Astrocyte of the cerebellum (primary cell): Measurements from ENCODE around the gene TRIM24.

ENCODE experiments used
- DNase-seq: peaks from one replicate; pipeline ENCODE4 v3.0.0-alpha.2; 2011; ENCODE audit warnings: low read depth
- H3K4me3 ChIP-seq: 2 replicates; pipeline ENCODE4 v1.5.1; 2011; ENCODE audit warnings: mild to moderate bottlenecking, low read depth, low read length, moderate library complexity
- CTCF ChIP-seq: IDR thresholded peaks from 2 replicates; pipeline ENCODE4 v1.5.1; 2012; ENCODE audit warnings: low read length, low read depth, moderate library complexity, mild to moderate bottlenecking; ENCODE audit errors: missing control alignments
- in situ Hi-C: cut with HindIII; loops from 2 replicates; pipeline ENCODE4 v1.10.0; 2017; ENCODE audit warnings: low sequenced_read_pairs

The TRIM24 gene

GRCh38 chr7:138632826-138633602 is 173.0 kb downstream of the TRIM24 start:
- in situ Hi-C loops: no loop called here
- no peak for DNase-seq
- H3K4me3 ChIP-seq: no peak overlapping the region
- no peak for TF ChIP-seq CTCF
